ENCODE results near the gene CPA3.

The CPA3 gene

DNA sequence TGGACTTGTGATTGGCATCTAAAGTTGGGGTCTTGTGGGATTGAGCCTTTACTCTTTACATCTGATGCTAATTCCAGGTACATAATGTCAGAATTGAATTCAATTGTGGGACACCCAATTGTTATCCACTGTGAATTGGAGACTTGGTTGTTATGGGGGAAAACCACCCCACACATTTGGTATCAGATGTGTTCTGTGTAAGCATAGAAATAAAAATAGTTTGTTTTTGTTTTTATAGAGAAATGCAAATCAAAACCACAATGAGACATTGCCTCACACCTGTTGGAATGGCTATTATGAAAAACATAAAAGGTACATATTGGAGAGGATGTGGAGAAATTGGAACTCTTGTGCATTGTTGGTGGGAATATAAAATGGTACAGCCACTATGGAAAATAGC lies 58.5 kb downstream of the CPA3 start:
- DNase-seq = no peak

DNA sequence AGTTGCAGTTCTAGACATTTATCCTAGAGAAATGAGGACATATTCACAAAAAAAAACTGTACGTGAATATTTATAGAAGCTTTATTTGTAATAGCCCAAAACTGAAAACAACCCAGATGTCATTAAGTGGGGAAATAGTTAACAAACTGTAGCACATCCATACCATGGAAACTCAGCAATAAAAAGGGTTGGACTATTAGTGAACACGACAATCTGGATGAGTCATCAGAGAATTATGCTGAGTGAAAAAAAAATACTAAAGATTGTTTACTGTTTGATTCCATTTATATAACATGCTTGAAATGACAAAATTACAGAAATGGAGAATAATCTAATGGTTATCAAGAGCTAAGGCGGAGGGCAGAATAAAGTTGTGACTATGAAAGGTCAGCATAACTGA lies 59.5 kb downstream of the CPA3 start:
- DNase-seq = no peak

DNA sequence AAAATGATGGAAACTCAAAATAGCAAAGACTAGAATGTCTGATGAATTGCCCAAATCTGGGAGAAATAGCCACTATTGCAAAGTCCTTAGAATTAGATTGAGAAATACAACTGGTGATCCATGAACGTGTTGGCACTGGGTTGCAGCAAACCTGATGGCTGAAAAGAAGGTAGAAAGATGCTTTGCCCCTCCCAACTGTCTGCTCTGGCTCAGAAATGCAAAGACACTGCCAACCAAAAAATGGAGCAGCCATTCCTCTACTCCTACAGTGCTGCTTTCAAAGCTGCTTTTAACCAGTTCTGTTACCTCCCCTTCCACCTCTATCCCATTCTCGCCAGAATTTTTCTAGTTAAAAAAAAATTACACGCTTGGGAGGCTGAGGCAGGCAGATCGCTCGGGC lies 60.7 kb downstream of the CPA3 start:
- no peak for DNase-seq

DNA sequence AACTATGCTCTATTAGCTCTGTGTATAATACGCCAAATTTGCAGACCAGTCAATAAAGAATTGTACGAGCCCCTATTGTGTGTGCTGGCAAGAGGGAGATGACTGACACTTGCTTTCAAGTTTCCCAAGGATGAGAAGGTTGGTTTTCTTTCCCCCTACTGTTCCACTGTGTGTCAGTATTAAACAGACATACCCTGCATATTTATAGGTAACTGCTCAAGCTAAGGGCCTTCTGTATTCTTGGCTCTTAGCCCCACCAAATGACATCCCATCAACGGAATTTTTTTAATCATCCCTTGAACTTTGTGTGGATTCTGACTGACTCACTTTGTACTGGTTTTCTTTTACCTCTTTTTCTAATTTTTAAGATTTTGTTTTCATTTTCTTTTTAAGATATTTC lies 65.7 kb downstream of the CPA3 start:
- DNase-seq = no peak

GRCh38 chr3:148931574-148931973 lies 66.5 kb downstream of the CPA3 start:
- DNase-seq = no peak

- no peak for DNase-seq
These were observed 67.9 kb downstream of the CPA3 start for GRCh38 chr3:148932972-148933371.

GRCh38 chr3:148937467-148938255 lies 72.6 kb downstream of the CPA3 start:
- DNase-seq = no peak

DNA sequence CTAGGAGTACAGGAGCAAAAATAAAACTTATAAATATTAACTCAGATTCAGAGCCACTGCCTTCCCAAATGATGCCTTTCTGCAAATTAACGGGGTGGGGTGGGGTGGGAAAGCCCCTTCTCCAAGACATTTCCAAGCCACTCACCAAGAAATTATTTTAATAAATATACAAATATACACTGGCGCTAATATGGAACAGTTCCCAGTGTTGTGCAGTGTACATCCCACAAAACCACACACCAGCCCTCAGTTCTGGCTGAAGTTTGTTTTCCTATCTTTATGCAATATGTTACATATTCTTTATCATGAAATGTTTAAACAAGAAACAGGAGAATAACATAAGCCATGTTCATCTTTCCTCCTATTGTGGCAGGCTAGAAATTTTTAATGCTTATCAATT lies 73.2 kb downstream of the CPA3 start:
- DNase-seq = no peak

GRCh38 chr3:148938936-148939335 lies 73.8 kb downstream of the CPA3 start:
- DNase-seq = no peak

DNA sequence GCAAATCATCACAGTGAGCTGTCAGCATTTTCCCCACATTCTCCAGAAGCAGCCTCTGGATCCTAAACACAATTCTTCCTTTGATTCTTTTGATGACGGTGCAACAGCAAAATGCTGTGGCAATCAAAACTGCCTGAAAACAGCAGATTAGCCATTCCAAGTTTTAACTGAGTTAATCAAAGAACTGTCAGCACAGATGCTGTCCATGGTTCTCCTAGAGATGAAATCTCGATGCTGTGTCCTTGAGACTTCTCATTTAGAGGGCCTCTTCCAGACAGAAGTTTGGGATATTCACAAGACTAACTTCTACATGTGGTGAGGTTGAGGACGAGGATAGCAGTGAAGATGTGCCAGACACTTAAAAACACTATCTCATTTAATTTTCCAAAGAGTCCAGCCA lies 75.9 kb downstream of the CPA3 start:
- DNase-seq = no peak

DNA sequence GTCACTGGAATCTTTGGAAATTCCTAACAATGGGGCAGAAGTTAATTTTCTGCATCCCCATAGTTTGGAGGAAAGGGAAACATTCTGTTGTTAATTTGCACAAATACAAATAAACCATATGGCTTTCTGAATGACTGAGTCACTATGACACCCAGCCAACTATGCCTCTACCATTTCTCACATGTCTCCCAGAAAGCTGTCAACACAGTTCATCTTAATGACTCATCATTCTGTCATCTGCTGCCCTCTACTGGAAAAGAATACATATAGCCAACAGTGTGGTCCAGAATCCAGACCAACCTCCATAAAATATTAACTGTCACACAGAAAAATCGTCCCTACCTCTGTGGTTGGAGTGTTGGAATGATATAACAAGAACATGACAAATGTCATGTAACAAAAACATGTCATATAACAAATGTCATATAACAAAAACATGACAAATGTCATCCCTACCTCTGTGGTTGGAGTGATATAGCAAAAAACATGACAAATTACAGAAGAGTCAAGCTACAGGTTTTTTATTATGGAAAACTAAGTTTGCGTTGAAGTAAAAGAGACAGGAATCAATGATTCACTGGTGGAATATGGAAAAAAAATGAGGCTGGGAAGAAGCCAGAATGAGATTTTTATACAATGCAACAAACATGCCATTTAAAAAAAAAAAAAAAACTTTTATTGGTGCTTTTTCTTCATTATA lies 78.6 kb downstream of the CPA3 start:
- no peak for DNase-seq

GRCh38 chr3:148945116-148945515 lies 80.0 kb downstream of the CPA3 start:
- DNase-seq = no peak
